Body of pancreas (tissue), 4 donors: Measurements from ENCODE around the gene DLGAP5.

Experiments
- POLR2A ChIP-seq, 3 donors: fragments of 450-650 bp; IDR thresholded peaks; one replicate each; pipeline ENCODE4 v1.6.1; 2016; ENCODE audit warnings: antibody characterized with exemption in 3 of 3, mild to moderate bottlenecking in 2 of 3
- TF ChIP-seq, protein P1 (sequence below), 7 experiments: fragments of 450-650 bp in 4 of 7; fragments of 200-600 bp in 3 of 7; sonication (generic) in 3 of 7; IDR thresholded peaks; one replicate each; pipeline ENCODE4 v1.5.1; 2016 to 2019; ENCODE audit warnings: antibody characterized with exemption in 7 of 7

DNA sequence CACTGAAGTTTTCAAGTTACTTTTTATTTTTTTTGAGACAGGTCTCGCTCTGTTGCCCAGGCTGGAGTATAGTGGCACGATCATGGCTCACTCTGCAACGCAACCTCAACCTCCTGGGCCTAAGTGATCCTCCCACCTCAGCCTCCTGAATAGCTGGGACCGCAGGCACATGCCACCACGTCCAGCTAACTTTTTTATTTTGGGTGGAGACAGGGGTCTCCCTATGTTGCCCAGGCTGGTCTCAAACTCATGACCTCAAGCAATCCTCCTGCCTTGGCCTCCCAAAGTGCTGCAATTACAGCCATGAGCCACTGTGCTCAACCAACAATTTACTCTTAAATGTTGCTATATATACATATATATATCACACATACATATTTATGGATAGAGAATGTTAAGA, 89.7 kb downstream of the DLGAP5 start:
- TF ChIP-seq, protein P1, sequence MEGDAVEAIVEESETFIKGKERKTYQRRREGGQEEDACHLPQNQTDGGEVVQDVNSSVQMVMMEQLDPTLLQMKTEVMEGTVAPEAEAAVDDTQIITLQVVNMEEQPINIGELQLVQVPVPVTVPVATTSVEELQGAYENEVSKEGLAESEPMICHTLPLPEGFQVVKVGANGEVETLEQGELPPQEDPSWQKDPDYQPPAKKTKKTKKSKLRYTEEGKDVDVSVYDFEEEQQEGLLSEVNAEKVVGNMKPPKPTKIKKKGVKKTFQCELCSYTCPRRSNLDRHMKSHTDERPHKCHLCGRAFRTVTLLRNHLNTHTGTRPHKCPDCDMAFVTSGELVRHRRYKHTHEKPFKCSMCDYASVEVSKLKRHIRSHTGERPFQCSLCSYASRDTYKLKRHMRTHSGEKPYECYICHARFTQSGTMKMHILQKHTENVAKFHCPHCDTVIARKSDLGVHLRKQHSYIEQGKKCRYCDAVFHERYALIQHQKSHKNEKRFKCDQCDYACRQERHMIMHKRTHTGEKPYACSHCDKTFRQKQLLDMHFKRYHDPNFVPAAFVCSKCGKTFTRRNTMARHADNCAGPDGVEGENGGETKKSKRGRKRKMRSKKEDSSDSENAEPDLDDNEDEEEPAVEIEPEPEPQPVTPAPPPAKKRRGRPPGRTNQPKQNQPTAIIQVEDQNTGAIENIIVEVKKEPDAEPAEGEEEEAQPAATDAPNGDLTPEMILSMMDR (IDR thresholded peaks at IDR 0.05), result peak in 1 of 7 experiments; percentile 5
- TF ChIP-seq POLR2A (IDR thresholded peaks at IDR 0.05), result no peak
